DOHH2 (cell line): Measurements from ENCODE around the gene TIE1.

Source experiments
- CTCF ChIP-seq: fragments of 200-600 bp; sonication (generic); IDR thresholded peaks from one replicate; pipeline ENCODE4 v1.5.1; 2014; ENCODE audit warnings: antibody characterized with exemption, mild to moderate bottlenecking, low read depth, low read length; ENCODE audit not compliant: poor library complexity, severe bottlenecking
- EZH2phosphoT487 ChIP-seq: fragments of 200-600 bp; sonication (generic); IDR thresholded peaks from 2 replicates; pipeline ENCODE4 v1.6.1; 2017; ENCODE audit warnings: borderline replicate concordance, mild to moderate bottlenecking, antibody characterized with exemption, low read length, moderate library complexity, mixed read lengths

- no peak for TF ChIP-seq CTCF
- TF ChIP-seq EZH2phosphoT487, result no peak
These were observed 33.9 kb upstream of the TIE1 start for GRCh38 chr1:43266881-43267280.
